GM10266 (cell line): Measurements from ENCODE around the gene KIAA1671.

Experiments used
- DNase-seq: peaks from one replicate; pipeline ENCODE4 v3.0.0; 2012; ENCODE audit errors: extremely low spot score
- CTCF ChIP-seq: IDR thresholded peaks from 2 replicates; pipeline ENCODE4 v1.5.1; 2012; ENCODE audit warnings: mild to moderate bottlenecking, low read depth; ENCODE audit not compliant: control insufficient read depth, insufficient read depth; ENCODE audit errors: missing control alignments

Gene KIAA1671

GRCh38 chr22:25139062-25139461, 186.5 kb downstream of the KIAA1671 start:
- DNase-seq, result no peak
- TF ChIP-seq CTCF, result no peak

- no peak for DNase-seq
- TF ChIP-seq CTCF, result no peak
Observed at GRCh38 chr22:25142102-25142501, 189.6 kb downstream of the KIAA1671 start.

GRCh38 chr22:25143156-25144076, 190.9 kb downstream of the KIAA1671 start:
- no peak for TF ChIP-seq CTCF
- DNase-seq, result no peak

GRCh38 chr22:25144522-25144921, 192.0 kb downstream of the KIAA1671 start:
- TF ChIP-seq CTCF, result no peak
- DNase-seq, result no peak

GRCh38 chr22:25146307-25146706, 193.8 kb downstream of the KIAA1671 start:
- no peak for DNase-seq
- TF ChIP-seq CTCF, result no peak

GRCh38 chr22:25146906-25147641, 194.6 kb downstream of the KIAA1671 start:
- no peak for TF ChIP-seq CTCF
- DNase-seq, result no peak

- no peak for TF ChIP-seq CTCF
- DNase-seq, result no peak
Observed at GRCh38 chr22:25147642-25147928, 195.1 kb downstream of the KIAA1671 start.
